Iris pigment epithelial cell (primary cell): Measurements from ENCODE around the gene SCYGR1.
"Not testable (repeated sequence)": the region's sequence is repeated elsewhere in the genome, so short reads cannot be mapped to it uniquely, and the experiment has no call there.

Experiments
- DNase-seq: peaks from one replicate; pipeline ENCODE4 v3.0.0-alpha.2; 2011; ENCODE audit warnings: low read depth

Gene SCYGR1

GRCh38 chr2:227402959-227403358 is 15.2 kb upstream of the SCYGR1 start:
- DNase-seq = no peak

- no peak for DNase-seq
These were observed 14.6 kb upstream of the SCYGR1 start for GRCh38 chr2:227402321-227402720.

- no peak for DNase-seq
These were observed 13.8 kb upstream of the SCYGR1 start for GRCh38 chr2:227401550-227401949.

GRCh38 chr2:227398684-227399670 is 11.2 kb upstream of the SCYGR1 start:
- DNase-seq = no peak

- no peak for DNase-seq
These were observed 9.8 kb upstream of the SCYGR1 start for GRCh38 chr2:227397562-227397961.

- no peak for DNase-seq
These were observed 7.8 kb upstream of the SCYGR1 start for GRCh38 chr2:227395556-227395955.

GRCh38 chr2:227394401-227394800 is 6.7 kb upstream of the SCYGR1 start:
- no peak for DNase-seq

GRCh38 chr2:227390468-227391256 is 2.9 kb upstream of the SCYGR1 start:
- DNase-seq = no peak

- no peak for DNase-seq
These were observed 1.9 kb upstream of the SCYGR1 start for GRCh38 chr2:227389661-227390060.

GRCh38 chr2:227389231-227389630 is 1.5 kb upstream of the SCYGR1 start:
- no peak for DNase-seq

GRCh38 chr2:227388537-227389011 is 825 bp upstream of the SCYGR1 start:
- DNase-seq = peak; percentile 99

- peak; percentile 68 for DNase-seq
These were observed 1.1 kb downstream of the SCYGR1 start for GRCh38 chr2:227386630-227387029.

- DNase-seq = no peak
These were observed 4.1 kb downstream of the SCYGR1 start for GRCh38 chr2:227383686-227384085.

- not testable (repeated sequence) for DNase-seq
These were observed 5.4 kb downstream of the SCYGR1 start for GRCh38 chr2:227382241-227382835.

GRCh38 chr2:227379095-227379494 is 8.7 kb downstream of the SCYGR1 start, which contains the start of gene TM4SF20:
Gene TM4SF20, minus strand, starts transcription at chr2:227379306. Its CDS starts 38 bp downstream, at chr2:227379268.
- no peak for DNase-seq

- peak; percentile 81 for DNase-seq
These were observed 9.4 kb downstream of the SCYGR1 start for GRCh38 chr2:227378371-227378782.

- no peak for DNase-seq
These were observed 10.0 kb downstream of the SCYGR1 start for GRCh38 chr2:227377467-227378351.

GRCh38 chr2:227376656-227377396 is 10.9 kb downstream of the SCYGR1 start:
- DNase-seq = peak; percentile 54

GRCh38 chr2:227374158-227374557 is 13.6 kb downstream of the SCYGR1 start:
- DNase-seq = peak; percentile 89

GRCh38 chr2:227373389-227373788 is 14.4 kb downstream of the SCYGR1 start:
- no peak for DNase-seq
